IPS-18a (cell line): ENCODE measurements around the gene DHRS1.

Source experiments
- H3K27ac ChIP-seq: one replicate; pipeline ENCODE4 v1.5.1; 2013; ENCODE audit warnings: low read length
- H3K27me3 ChIP-seq: one replicate; pipeline ENCODE4 v1.6.1; 2013; ENCODE audit warnings: mild to moderate bottlenecking, low read length; ENCODE audit not compliant: control insufficient read depth, insufficient read depth
- H3K36me3 ChIP-seq: one replicate; pipeline ENCODE4 v1.6.1; 2013; ENCODE audit warnings: low read depth, low read length; ENCODE audit not compliant: control insufficient read depth
- H3K4me1 ChIP-seq: one replicate; pipeline ENCODE4 v1.6.1; 2013; ENCODE audit warnings: low read depth, low read length; ENCODE audit not compliant: control insufficient read depth
- H3K4me3 ChIP-seq: one replicate; pipeline ENCODE4 v1.5.1; 2013; ENCODE audit warnings: low read length
- H3K9ac ChIP-seq: one replicate; pipeline ENCODE4 v1.6.1; 2013; ENCODE audit warnings: mild to moderate bottlenecking, low read length, moderate library complexity
- H3K9me3 ChIP-seq: one replicate; pipeline ENCODE4 v1.6.1; 2013; ENCODE audit warnings: low read depth, low read length; ENCODE audit not compliant: control insufficient read depth

DHRS1 gene

DNA sequence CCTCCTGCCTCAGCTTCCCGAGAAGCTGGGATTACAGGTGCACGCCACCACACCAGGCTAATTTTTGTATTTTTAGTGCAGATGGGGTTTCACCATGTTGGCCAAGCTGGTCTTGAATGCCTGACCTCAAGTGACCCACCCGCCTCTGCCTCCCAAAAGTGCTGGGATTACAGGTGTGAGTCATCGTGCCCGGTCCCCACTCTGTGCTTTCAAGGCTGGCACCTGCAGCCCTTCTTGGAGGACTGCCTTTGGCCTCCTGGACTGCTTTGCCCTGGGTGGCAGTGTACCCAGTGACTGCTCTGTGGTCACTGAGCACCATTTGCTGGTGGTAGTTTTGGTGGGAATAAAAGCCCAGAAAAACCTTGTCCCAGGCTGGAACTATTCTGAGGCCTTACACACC lies 12.6 kb downstream of the DHRS1 start:
- Histone ChIP-seq H3K4me1 (no peaks in the 10 kb centered on the region), H3K36me3 (peaks cover 9% of the 10 kb centered on the region), H3K4me3 (no peak overlapping the region), H3K27me3 (no peaks in the 10 kb centered on the region), H3K27ac (no peak overlapping the region), H3K9me3 (no peaks in the 10 kb centered on the region), H3K9ac (no peak overlapping the region)

DNA sequence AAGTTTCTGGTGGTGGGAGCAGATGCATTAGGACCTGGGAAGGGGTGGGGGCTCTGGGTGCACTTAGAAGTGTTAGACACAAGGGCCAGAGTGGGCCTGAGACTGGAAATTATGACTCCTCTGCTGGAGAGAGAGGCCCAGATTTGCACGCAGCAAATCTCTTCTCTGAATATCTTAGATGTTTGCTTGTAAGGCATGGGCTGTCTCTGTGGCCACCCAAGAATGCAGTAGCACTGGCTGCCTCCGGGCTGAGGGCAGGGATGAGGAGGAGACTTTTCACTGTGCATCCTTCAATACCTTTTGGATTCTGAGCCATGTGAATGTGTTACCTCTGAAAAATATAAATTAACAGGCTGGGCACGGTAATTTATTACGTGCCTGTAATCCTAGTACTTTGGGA lies 14.2 kb downstream of the DHRS1 start:
- no peaks in the 10 kb centered on the region for H3K27me3 ChIP-seq
- H3K27ac ChIP-seq: no peak overlapping the region
- H3K9me3 ChIP-seq: no peaks in the 10 kb centered on the region
- no peaks in the 10 kb centered on the region for H3K4me1 ChIP-seq
- no peak overlapping the region for H3K9ac ChIP-seq
- H3K36me3 ChIP-seq: peaks cover 9% of the 10 kb centered on the region
- H3K4me3 ChIP-seq: no peak overlapping the region

DNA sequence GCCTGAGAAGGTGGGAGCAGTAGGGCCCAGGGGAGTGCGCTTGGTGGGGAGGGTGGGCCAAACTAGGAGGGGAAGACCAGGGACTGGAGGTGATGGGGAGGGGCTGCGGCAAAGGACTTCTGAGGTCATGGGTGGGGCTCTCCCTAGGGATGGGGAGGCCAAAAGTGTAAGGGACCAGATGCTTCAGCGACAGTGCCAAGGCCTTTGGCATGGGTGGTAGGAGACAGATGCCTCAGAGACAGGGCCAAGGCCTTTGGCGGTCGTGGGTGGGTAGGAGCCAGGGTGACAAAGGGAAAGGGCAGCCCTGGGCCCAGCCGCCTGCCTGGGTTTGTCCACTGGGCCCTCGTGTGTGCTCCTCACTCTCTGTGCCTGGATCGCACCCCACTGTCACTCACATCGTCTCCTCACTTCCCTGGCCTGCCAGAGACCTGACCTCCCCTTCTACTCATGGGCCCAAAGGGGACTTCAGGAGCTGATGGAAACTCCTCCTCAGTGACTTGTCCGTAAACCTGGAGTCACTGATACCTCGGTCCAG lies 15.0 kb downstream of the DHRS1 start:
- no peak overlapping the region for H3K4me3 ChIP-seq
- no peak overlapping the region for H3K9ac ChIP-seq

GRCh38 chr14:24283796-24284460 lies 15.7 kb downstream of the DHRS1 start:
- Histone ChIP-seq H3K27me3 (no peaks in the 10 kb centered on the region), H3K9ac (no peak overlapping the region), H3K4me3 (no peak overlapping the region), H3K36me3 (no peaks in the 10 kb centered on the region), H3K27ac (no peak overlapping the region), H3K4me1 (no peaks in the 10 kb centered on the region), H3K9me3 (no peaks in the 10 kb centered on the region)

More for the DNA sequence above, 15.0 kb downstream of the DHRS1 start:
- H3K36me3 ChIP-seq: peaks cover 2% of the 10 kb centered on the region
- H3K27me3 ChIP-seq: no peaks in the 10 kb centered on the region
- H3K27ac ChIP-seq: no peak overlapping the region
- H3K9me3 ChIP-seq: no peaks in the 10 kb centered on the region
- H3K4me1 ChIP-seq: no peaks in the 10 kb centered on the region

DNA sequence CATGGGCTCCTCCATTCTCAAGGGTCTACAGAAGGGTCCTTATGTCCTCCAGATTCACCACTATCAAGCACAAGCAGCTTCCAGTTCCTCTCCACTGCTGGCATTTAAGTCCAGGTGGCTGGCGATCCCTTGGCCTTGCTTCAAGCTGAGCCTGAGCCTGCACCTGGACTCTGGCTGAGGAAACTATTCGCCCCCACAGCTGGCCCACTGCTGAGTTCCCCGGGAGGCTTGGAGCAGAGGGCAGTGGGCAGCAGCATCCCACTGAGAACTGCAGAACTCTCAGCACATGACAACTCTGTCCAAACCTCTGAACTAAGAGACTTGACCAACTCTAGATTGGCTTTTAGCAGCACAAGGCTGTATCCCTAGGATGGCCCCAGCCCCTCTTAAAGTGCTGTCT lies 16.8 kb downstream of the DHRS1 start:
- Histone ChIP-seq H3K4me1 (no peaks in the 10 kb centered on the region), H3K36me3 (no peaks in the 10 kb centered on the region), H3K9ac (no peak overlapping the region)

DNA sequence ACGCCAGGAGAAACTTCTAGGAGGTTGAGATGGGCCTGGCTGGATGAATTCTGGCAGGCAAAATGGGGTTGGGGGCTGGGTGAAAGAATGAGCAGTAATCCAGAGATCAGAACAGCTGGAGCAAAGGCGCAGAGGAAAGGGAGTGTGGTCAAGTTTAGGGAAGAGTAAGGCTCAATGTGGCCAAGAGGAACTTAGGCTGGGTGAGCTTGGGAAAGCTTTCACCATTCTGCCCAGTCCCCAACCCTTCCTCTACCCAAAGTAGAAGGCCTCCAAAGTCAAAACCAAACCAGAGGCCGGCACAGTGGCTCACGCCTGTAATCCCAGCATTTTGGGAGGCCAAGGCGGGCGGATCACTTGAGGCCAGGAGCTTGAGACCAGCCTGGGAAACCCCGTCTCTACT lies 17.9 kb downstream of the DHRS1 start:
- H3K4me1 ChIP-seq: no peaks in the 10 kb centered on the region
- no peaks in the 10 kb centered on the region for H3K27me3 ChIP-seq
- no peaks in the 10 kb centered on the region for H3K36me3 ChIP-seq
- H3K4me3 ChIP-seq: no peak overlapping the region
- no peak overlapping the region for H3K9ac ChIP-seq
- H3K9me3 ChIP-seq: no peaks in the 10 kb centered on the region
- H3K27ac ChIP-seq: no peak overlapping the region

More for the DNA sequence above, 16.8 kb downstream of the DHRS1 start:
- Histone ChIP-seq H3K27ac (no peak overlapping the region), H3K9me3 (no peaks in the 10 kb centered on the region), H3K27me3 (no peaks in the 10 kb centered on the region), H3K4me3 (no peak overlapping the region)

DNA sequence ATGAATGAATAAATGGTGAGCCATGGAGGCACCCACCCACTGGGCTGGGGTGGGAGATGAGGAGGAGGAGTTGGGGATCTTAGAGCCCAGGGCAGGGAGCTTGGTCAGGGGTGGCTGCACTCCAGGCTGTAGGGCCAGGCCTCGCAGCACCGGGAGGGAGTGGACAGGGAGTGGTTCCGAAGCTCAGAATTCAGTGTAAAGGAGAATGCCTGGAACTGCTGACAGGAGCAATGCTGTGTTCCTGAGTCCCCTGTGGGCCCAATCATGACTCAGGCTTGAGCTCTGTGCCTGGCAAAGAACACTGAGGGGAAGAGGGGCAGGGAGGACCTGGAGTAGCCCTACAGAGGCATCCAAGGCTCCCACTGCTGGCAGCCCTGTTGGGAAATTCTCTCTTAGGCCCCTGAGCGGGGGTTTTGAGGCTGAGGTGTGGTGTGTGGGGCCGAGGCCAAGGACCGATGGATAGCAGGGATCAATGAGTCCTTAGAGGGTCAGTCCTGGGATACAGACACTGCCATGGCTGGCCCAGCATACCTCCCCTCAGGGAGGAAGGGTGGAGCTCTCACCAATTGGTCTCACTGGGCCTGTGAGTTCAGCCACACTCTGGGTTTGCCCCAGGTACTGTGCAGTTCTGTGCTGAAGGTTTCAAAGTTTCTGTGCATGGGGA lies 18.7 kb downstream of the DHRS1 start:
- H3K9me3 ChIP-seq: no peaks in the 10 kb centered on the region
- H3K27ac ChIP-seq: no peak overlapping the region
- H3K36me3 ChIP-seq: no peaks in the 10 kb centered on the region
- H3K27me3 ChIP-seq: no peaks in the 10 kb centered on the region
- no peaks in the 10 kb centered on the region for H3K4me1 ChIP-seq
- no peak overlapping the region for H3K4me3 ChIP-seq
- H3K9ac ChIP-seq: no peak overlapping the region

DNA sequence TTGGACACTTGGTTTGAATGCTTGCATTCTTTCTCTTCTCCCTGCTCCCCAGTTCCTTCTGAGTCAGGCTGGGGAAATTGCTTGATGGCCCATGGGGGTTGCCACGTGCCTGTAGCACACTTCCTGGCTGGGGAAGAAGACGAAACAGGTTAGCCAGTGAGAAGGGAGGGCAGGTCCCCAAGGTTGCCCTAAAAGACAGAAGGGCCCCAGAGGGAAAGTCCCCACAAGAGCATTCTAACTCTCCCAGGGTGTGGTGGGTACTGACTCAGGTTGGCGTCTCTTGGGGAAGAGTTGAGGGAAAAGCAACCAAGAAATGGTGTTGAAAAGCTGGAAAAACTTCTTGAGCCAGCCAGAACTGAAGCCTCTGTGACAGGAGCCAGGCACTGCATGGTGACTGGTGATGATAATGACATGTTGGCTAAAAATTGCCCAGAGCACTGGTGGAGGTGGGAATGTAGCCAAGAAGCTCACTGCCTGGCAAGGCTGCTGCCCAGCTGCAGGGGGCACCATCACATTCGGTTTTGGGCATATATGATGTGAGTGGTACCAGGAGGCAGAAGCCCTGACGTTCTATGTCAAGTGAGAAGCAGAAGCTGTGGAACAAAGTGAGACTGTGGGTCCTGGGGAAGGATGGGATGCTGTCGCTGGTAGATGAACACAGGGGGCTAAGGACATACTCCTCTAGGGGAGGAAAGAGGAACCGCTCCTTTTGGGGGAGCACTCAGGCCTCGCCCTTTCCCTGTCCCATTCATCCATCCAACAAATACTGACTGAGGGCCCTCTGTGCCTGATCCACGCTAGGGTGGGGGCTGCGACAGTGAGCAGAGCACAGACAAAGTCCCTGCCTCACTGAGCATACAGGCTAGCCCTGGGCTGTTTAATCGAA lies 20.0 kb downstream of the DHRS1 start:
- Histone ChIP-seq H3K27me3 (no peaks in the 10 kb centered on the region), H3K4me3 (no peak overlapping the region), H3K9me3 (no peaks in the 10 kb centered on the region), H3K9ac (no peak overlapping the region), H3K36me3 (no peaks in the 10 kb centered on the region), H3K27ac (no peak overlapping the region), H3K4me1 (no peaks in the 10 kb centered on the region)

DNA sequence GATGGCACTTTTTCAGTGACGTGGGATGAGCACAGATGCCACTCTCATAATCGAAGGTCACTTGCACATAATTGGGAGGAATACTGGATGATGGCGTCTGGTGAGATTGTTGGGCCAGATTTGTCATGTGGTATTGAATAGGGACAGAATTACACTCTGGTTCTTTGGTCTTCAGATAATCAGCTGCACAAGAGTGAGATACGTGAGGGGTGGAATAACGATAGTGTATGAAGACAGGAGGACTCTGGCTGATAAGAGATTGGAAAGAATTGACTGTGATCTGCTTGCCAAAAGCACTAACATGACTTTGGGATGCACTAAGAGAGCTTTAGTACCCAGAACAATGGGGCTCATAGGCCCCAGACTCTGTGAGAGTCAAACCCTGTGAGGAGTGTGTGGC lies 21.2 kb downstream of the DHRS1 start:
- H3K27ac ChIP-seq: no peak overlapping the region

DNA sequence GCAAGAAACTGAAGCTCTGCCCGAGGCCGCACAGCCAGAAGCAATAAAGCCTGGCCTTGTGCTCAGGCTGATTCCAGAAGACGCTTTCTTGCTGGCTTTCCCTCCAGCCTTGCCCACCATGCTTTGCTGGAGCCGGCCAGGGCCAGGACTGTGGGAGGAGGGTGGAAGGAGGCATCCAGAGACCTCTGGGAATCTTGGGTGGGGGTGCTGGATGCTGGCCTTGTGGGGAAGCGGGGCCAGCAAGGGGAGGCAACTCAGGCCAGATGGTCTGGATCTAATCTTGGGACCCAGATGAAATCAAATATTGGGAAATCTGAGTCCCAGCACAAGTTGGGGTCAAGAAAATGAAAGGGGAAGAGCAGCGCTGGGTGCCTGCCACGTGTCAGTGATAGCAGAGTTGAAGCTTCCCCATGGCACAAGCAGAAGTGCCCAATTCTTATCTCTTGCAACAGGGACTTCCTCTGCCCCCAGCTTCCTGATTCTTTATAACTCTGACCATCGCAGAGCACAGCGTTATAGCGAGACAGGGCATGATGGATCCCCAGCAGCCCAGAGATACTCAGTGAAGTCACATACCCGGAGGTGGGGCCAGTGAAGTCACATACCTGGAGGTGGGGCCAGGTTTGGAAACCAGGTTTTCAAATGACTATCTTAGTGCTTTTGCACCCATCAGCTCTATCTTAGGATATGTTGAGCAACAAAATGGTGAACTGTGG lies 21.8 kb downstream of the DHRS1 start:
- Histone ChIP-seq H3K27me3 (no peaks in the 10 kb centered on the region), H3K9ac (no peak overlapping the region), H3K4me3 (no peak overlapping the region), H3K36me3 (no peaks in the 10 kb centered on the region), H3K4me1 (no peaks in the 10 kb centered on the region), H3K27ac (no peak overlapping the region), H3K9me3 (no peaks in the 10 kb centered on the region)

More for the DNA sequence above, 21.2 kb downstream of the DHRS1 start:
- Histone ChIP-seq H3K4me1 (no peaks in the 10 kb centered on the region), H3K4me3 (no peak overlapping the region), H3K9me3 (no peaks in the 10 kb centered on the region), H3K36me3 (no peaks in the 10 kb centered on the region), H3K27me3 (no peaks in the 10 kb centered on the region), H3K9ac (no peak overlapping the region)

DNA sequence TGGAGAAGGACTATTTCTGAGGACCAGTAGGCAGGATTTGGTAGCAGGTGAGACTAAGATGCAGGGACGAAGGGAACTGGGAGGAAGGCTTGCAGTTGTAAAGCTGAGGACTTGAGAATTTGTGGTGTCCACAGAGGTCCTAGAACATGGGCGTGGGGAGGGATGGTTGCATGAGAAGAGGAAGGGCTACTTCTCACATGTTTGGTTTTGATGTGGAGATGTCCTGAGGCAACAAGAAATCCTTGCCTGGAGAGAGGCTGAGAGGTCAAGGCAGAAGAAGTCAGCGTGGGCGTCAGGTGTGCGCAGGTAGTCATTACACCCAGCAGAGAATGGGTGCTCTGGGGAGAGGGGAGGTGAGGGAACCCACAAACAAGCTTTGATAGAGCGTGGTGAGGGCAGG lies 22.5 kb downstream of the DHRS1 start:
- Histone ChIP-seq H3K4me3 (no peak overlapping the region), H3K4me1 (no peaks in the 10 kb centered on the region), H3K36me3 (no peaks in the 10 kb centered on the region), H3K27ac (no peak overlapping the region), H3K9me3 (no peaks in the 10 kb centered on the region), H3K27me3 (no peaks in the 10 kb centered on the region), H3K9ac (no peak overlapping the region)
